ENCODE results near the gene PPP2R2C.

PPP2R2C gene

GRCh38 chr4:6449746-6450369 is 22.6 kb downstream of the PPP2R2C start:
- in situ Hi-C loops (cut with MboI; ENCODE audit: low sequenced_read_pairs): no loop called here

GRCh38 chr4:6449335-6449734 is 23.1 kb downstream of the PPP2R2C start:
- in situ Hi-C loops (cut with MboI; ENCODE audit: low sequenced_read_pairs): no loop called here

GRCh38 chr4:6448476-6449170 is 23.8 kb downstream of the PPP2R2C start:
- in situ Hi-C loops (cut with MboI; ENCODE audit: low sequenced_read_pairs): no loop called here

GRCh38 chr4:6447672-6448171 is 24.7 kb downstream of the PPP2R2C start:
- in situ Hi-C loops (cut with MboI; ENCODE audit: low sequenced_read_pairs): no loop called here

- in situ Hi-C loops (cut with MboI; ENCODE audit: low sequenced_read_pairs): no loop called here
These were observed 25.6 kb downstream of the PPP2R2C start for GRCh38 chr4:6446538-6447451.

- in situ Hi-C loops (cut with MboI; ENCODE audit: low sequenced_read_pairs): no loop called here
These were observed 26.3 kb downstream of the PPP2R2C start for GRCh38 chr4:6446130-6446482.

- in situ Hi-C loops (cut with MboI; ENCODE audit: low sequenced_read_pairs): no loop called here
These were observed 26.8 kb downstream of the PPP2R2C start for GRCh38 chr4:6445403-6446129.

GRCh38 chr4:6444582-6444981 is 27.8 kb downstream of the PPP2R2C start:
- in situ Hi-C loops (cut with MboI; ENCODE audit: low sequenced_read_pairs): no loop called here

- in situ Hi-C loops (cut with MboI; ENCODE audit: low sequenced_read_pairs): no loop called here
These were observed 29.1 kb downstream of the PPP2R2C start for GRCh38 chr4:6443035-6444023.

GRCh38 chr4:6442555-6442954 is 29.9 kb downstream of the PPP2R2C start:
- in situ Hi-C loops (cut with MboI; ENCODE audit: low sequenced_read_pairs): no loop called here

GRCh38 chr4:6441758-6442157 is 30.7 kb downstream of the PPP2R2C start:
- in situ Hi-C loops (cut with MboI; ENCODE audit: low sequenced_read_pairs): no loop called here

GRCh38 chr4:6441202-6441582 is 31.2 kb downstream of the PPP2R2C start:
- in situ Hi-C loops (cut with MboI; ENCODE audit: low sequenced_read_pairs): no loop called here

GRCh38 chr4:6440506-6441201 is 31.8 kb downstream of the PPP2R2C start:
- in situ Hi-C loops (cut with MboI; ENCODE audit: low sequenced_read_pairs): no loop called here

GRCh38 chr4:6439120-6439762 is 33.2 kb downstream of the PPP2R2C start:
- in situ Hi-C loops (cut with MboI; ENCODE audit: low sequenced_read_pairs): no loop called here

GRCh38 chr4:6437826-6438238 is 34.6 kb downstream of the PPP2R2C start:
- in situ Hi-C loops (cut with MboI; ENCODE audit: low sequenced_read_pairs): no loop called here

- in situ Hi-C loops (cut with MboI; ENCODE audit: low sequenced_read_pairs): no loop called here
These were observed 37.4 kb downstream of the PPP2R2C start for GRCh38 chr4:6435010-6435409.

GRCh38 chr4:6430927-6431326 is 41.5 kb downstream of the PPP2R2C start:
- in situ Hi-C loops (cut with MboI; ENCODE audit: low sequenced_read_pairs): no loop called here

- in situ Hi-C loops (cut with MboI; ENCODE audit: low sequenced_read_pairs): no loop called here
These were observed 44.8 kb downstream of the PPP2R2C start for GRCh38 chr4:6427439-6428090.

Data from hTERT RPE-1 (cell line).